Brain pericyte (primary cell): ENCODE data around the gene BCDIN3D.
"Not testable (repeated sequence)": the region's sequence is repeated elsewhere in the genome, so short reads cannot be mapped to it uniquely, and the experiment has no call there.

Experiments
- DNase-seq: peaks from one replicate; pipeline ENCODE4 v3.0.0-alpha.2; 2012; ENCODE audit warnings: low read depth, low spot score

Gene BCDIN3D

GRCh38 chr12:49877066-49877465, 34.2 kb upstream of the BCDIN3D start:
- DNase-seq, result no peak

GRCh38 chr12:49876070-49876469, 33.2 kb upstream of the BCDIN3D start:
- DNase-seq, result no peak

GRCh38 chr12:49875115-49875720, 32.3 kb upstream of the BCDIN3D start:
- DNase-seq, result no peak

GRCh38 chr12:49874142-49874897, 31.4 kb upstream of the BCDIN3D start:
- DNase-seq, result no peak

- no peak for DNase-seq
These were observed 30.5 kb upstream of the BCDIN3D start for GRCh38 chr12:49873361-49873934.

GRCh38 chr12:49872781-49873181, 29.9 kb upstream of the BCDIN3D start:
- no peak for DNase-seq

GRCh38 chr12:49872381-49872780, 29.5 kb upstream of the BCDIN3D start:
- no peak for DNase-seq

- DNase-seq, result not testable (repeated sequence)
These were observed 28.9 kb upstream of the BCDIN3D start for GRCh38 chr12:49871811-49872251.

- DNase-seq, result no peak
These were observed 28.3 kb upstream of the BCDIN3D start for GRCh38 chr12:49871263-49871561.

GRCh38 chr12:49870501-49871262, 27.8 kb upstream of the BCDIN3D start:
- DNase-seq, result no peak

GRCh38 chr12:49869816-49870500, 27.1 kb upstream of the BCDIN3D start:
- DNase-seq, result no peak

- DNase-seq, result peak; percentile 33
These were observed 26.3 kb upstream of the BCDIN3D start for GRCh38 chr12:49868952-49869815.

- no peak for DNase-seq
These were observed 25.5 kb upstream of the BCDIN3D start for GRCh38 chr12:49868449-49868848.

GRCh38 chr12:49867570-49868341, 24.9 kb upstream of the BCDIN3D start:
- no peak for DNase-seq

GRCh38 chr12:49866859-49867569, 24.1 kb upstream of the BCDIN3D start:
- DNase-seq, result no peak

GRCh38 chr12:49865782-49866135, 22.9 kb upstream of the BCDIN3D start:
- DNase-seq, result no peak

- no peak for DNase-seq
These were observed 22.3 kb upstream of the BCDIN3D start for GRCh38 chr12:49865109-49865781.

GRCh38 chr12:49864798-49865090, 21.8 kb upstream of the BCDIN3D start:
- DNase-seq, result no peak
